IMR-90 (cell line): ENCODE data around the gene TAGAP. TPM values are rescaled to one million over a fixed set of nuclear protein-coding genes. Genes with fewer than 3 reads are reported as not detected.

Experiments used
- ATAC-seq: fragments of 200-7000 bp; cut with Tn5 transposase; 2 replicates; pipeline ENCODE4 v1.9.1; 2020; ENCODE audit warnings: low read depth, mild to moderate bottlenecking, moderate library complexity
- BruUV-seq: library from RNA; stranded (reverse); fragments of 400-500 nt; replicated peaks from 2 replicates; lab custom pipeline; 2021; lab: Mats Ljungman, UMichigan
- CTCF ChIA-PET: fragments of 300-600 bp; formaldehyde crosslinking; extraction: SDS; loops from one replicate; lab custom pipeline; 2021; ENCODE audit warnings: antibody characterized with exemption; lab: Yijun Ruan, JAX
- POLR2A ChIA-PET: fragments of 300-600 bp; sonication (Branson Sonifier 250); formaldehyde crosslinking; loops from one replicate; lab custom pipeline; 2022; ENCODE audit warnings: antibody characterized with exemption; ENCODE audit not compliant: unreplicated experiment; lab: Charles Lee
- DNase-seq: peaks from one replicate; pipeline ENCODE4 v3.0.0; 2013
- H2AFZ ChIP-seq: replicated peaks from 2 replicates; pipeline ENCODE3; 2013; ENCODE audit warnings: low read length, mild to moderate bottlenecking; ENCODE audit not compliant: poor library complexity
- H2AK5ac ChIP-seq: 2 replicates; pipeline ENCODE4 v1.6.1; 2013; ENCODE audit warnings: low read depth, low read length, inconsistent platforms
- H2AK9ac ChIP-seq: replicated peaks from 2 replicates; pipeline ENCODE3; 2013; ENCODE audit warnings: mild to moderate bottlenecking, low read depth, low read length, moderate library complexity; ENCODE audit not compliant: poor library complexity
- H2BK120ac ChIP-seq: 2 replicates; pipeline ENCODE4 v1.6.1; 2013; ENCODE audit warnings: low read depth, low read length, inconsistent platforms
- H2BK15ac ChIP-seq: 3 replicates; pipeline ENCODE4 v1.6.1; 2013; ENCODE audit warnings: low read depth, low read length, inconsistent platforms
- H2BK20ac ChIP-seq: 2 replicates; pipeline ENCODE4 v1.6.1; 2013; ENCODE audit warnings: low read depth, mild to moderate bottlenecking, inconsistent platforms, low read length, moderate library complexity
- H2BK5ac ChIP-seq: 2 replicates; pipeline ENCODE4 v1.6.1; 2013; ENCODE audit warnings: mild to moderate bottlenecking, low read depth, low read length, inconsistent platforms; ENCODE audit not compliant: poor library complexity, severe bottlenecking
- H3K14ac ChIP-seq: replicated peaks from 2 replicates; pipeline ENCODE4 v1.6.1; 2013; ENCODE audit warnings: low read depth, low read length, inconsistent platforms
- H3K18ac ChIP-seq: 2 replicates; pipeline ENCODE4 v1.6.1; 2013; ENCODE audit warnings: low read depth, low read length, control low read depth
- H3K23ac ChIP-seq: 2 replicates; pipeline ENCODE4 v1.6.1; 2013; ENCODE audit warnings: low read depth, low read length, inconsistent platforms
- H3K27ac ChIP-seq: 2 replicates; pipeline ENCODE4 v1.5.1; 2013; ENCODE audit warnings: mild to moderate bottlenecking, control low read depth, low read length; ENCODE audit not compliant: insufficient read depth
- H3K27me3 ChIP-seq: 2 replicates; pipeline ENCODE4 v1.6.1; 2013; ENCODE audit warnings: low read length; ENCODE audit not compliant: control insufficient read depth, insufficient read depth
- H3K36me3 ChIP-seq: 2 replicates; pipeline ENCODE4 v1.6.1; 2013; ENCODE audit warnings: low read length, mixed read lengths; ENCODE audit not compliant: control insufficient read depth, insufficient read depth
- H3K4ac ChIP-seq: 2 replicates; pipeline ENCODE4 v1.6.1; 2013; ENCODE audit warnings: low read depth, low read length, inconsistent platforms
- H3K4me1 ChIP-seq: 2 replicates; pipeline ENCODE4 v1.6.1; 2013; ENCODE audit warnings: low read length, mixed read lengths; ENCODE audit not compliant: control insufficient read depth, insufficient read depth
- H3K4me2 ChIP-seq: 2 replicates; pipeline ENCODE4 v1.6.1; 2013; ENCODE audit warnings: low read depth, mild to moderate bottlenecking, control low read depth, low read length, moderate library complexity
- H3K4me3 ChIP-seq: 2 replicates; pipeline ENCODE4 v1.5.1; 2013; ENCODE audit warnings: low read depth, mild to moderate bottlenecking, control low read depth, low read length, moderate library complexity; ENCODE audit not compliant: insufficient read depth
- H3K56ac ChIP-seq: 2 replicates; pipeline ENCODE4 v1.6.1; 2013; ENCODE audit warnings: low read length, inconsistent platforms; ENCODE audit not compliant: insufficient read depth; ENCODE audit errors: extremely low read depth
- H3K79me1 ChIP-seq, 2 experiments: 2 replicates each; pipeline ENCODE4 v1.6.1; 2013; ENCODE audit warnings: low read length in 2 of 2, inconsistent platforms in 1 of 2, low read depth in 1 of 2
- H3K9ac ChIP-seq: 2 replicates; pipeline ENCODE4 v1.6.1; 2013; ENCODE audit warnings: low read depth, low read length, control low read depth
- H3K9me1 ChIP-seq: 2 replicates; pipeline ENCODE4 v1.6.1; 2013; ENCODE audit warnings: low read length, inconsistent platforms; ENCODE audit not compliant: insufficient read depth
- H3K9me3 ChIP-seq: 2 replicates; pipeline ENCODE4 v1.6.1; 2013; ENCODE audit warnings: low read length; ENCODE audit not compliant: control insufficient read depth, insufficient read depth
- H4K20me1 ChIP-seq: 2 replicates; pipeline ENCODE4 v1.6.1; 2013; ENCODE audit warnings: low read length, inconsistent platforms; ENCODE audit not compliant: insufficient read depth
- H4K5ac ChIP-seq: 2 replicates; pipeline ENCODE4 v1.6.1; 2013; ENCODE audit warnings: mild to moderate bottlenecking, low read depth, low read length, control low read depth
- H4K8ac ChIP-seq, 2 experiments: 2 replicates each; pipeline ENCODE4 v1.6.1; 2013; ENCODE audit warnings: low read depth in 2 of 2, low read length in 2 of 2, control low read depth in 1 of 2, inconsistent platforms in 1 of 2
- H4K91ac ChIP-seq: 2 replicates; pipeline ENCODE4 v1.6.1; 2013; ENCODE audit warnings: low read depth, low read length, inconsistent platforms; ENCODE audit not compliant: insufficient read depth
- CHD1 ChIP-seq: IDR thresholded peaks from 2 replicates; pipeline ENCODE4 v1.6.1; 2012; ENCODE audit warnings: low read depth, low read length, improper control_type of control experiment
- FOS ChIP-seq: fragments of 150-350 bp; IDR thresholded peaks from 2 replicates; pipeline ENCODE4 v1.6.1; 2016; ENCODE audit warnings: low read depth, low read length
- MAZ ChIP-seq: IDR thresholded peaks from 2 replicates; pipeline ENCODE4 v1.6.1; 2012; ENCODE audit warnings: low read depth, mild to moderate bottlenecking, low read length, improper control_type of control experiment, moderate library complexity, borderline replicate concordance
- MXI1 ChIP-seq: IDR thresholded peaks from 2 replicates; pipeline ENCODE4 v1.6.1; 2012; ENCODE audit warnings: low read depth, mild to moderate bottlenecking, low read length, moderate library complexity, borderline replicate concordance
- NFE2L2 ChIP-seq: fragments of 150-350 bp; IDR thresholded peaks from 2 replicates; pipeline ENCODE4 v1.6.1; 2016; ENCODE audit warnings: low read depth, mild to moderate bottlenecking, low read length
- POLR2A ChIP-seq: IDR thresholded peaks from 2 replicates; pipeline ENCODE4 v1.6.1; 2012; ENCODE audit warnings: mild to moderate bottlenecking, low read depth, low read length
- RAD21 ChIP-seq: IDR thresholded peaks from 2 replicates; pipeline ENCODE4 v1.6.1; 2012; ENCODE audit warnings: low read length, improper control_type of control experiment
- RCOR1 ChIP-seq: IDR thresholded peaks from 2 replicates; pipeline ENCODE4 v1.6.1; 2012; ENCODE audit warnings: mild to moderate bottlenecking, low read length, improper control_type of control experiment; ENCODE audit not compliant: insufficient replicate concordance
- RFX5 ChIP-seq: IDR thresholded peaks from 2 replicates; pipeline ENCODE4 v1.8.0; 2012; ENCODE audit warnings: low read depth, mild to moderate bottlenecking, low read length, moderate library complexity
- SMC3 ChIP-seq: fragments of 150-350 bp; IDR thresholded peaks from 2 replicates; pipeline ENCODE4 v1.6.1; 2016; ENCODE audit warnings: low read depth, mild to moderate bottlenecking, antibody characterized with exemption, low read length, moderate library complexity
- USF2 ChIP-seq: fragments of 150-350 bp; IDR thresholded peaks from 2 replicates; pipeline ENCODE4 v1.6.1; 2017; ENCODE audit warnings: mild to moderate bottlenecking, antibody characterized with exemption, low read length, low read depth
- WGBS, 2 experiments: methylation state at CpG; one replicate each; pipeline versions ENCODE4 v1.1.5 to v1.1.7; 2013; ENCODE audit warnings: missing lambda C conversion rate in 2 of 2; ENCODE audit not compliant: insufficient read length in 1 of 2; ENCODE audit errors: extremely low coverage in 2 of 2; 5-methylcytosine and 5-hydroxymethylcytosine counted together
- dilution Hi-C: fragments of 300-500 bp; cut with HindIII; formaldehyde crosslinking; loops from one replicate; pipeline ENCODE4 v1.14.3; 2018; ENCODE audit warnings: low sequenced_read_pairs; ENCODE audit not compliant: unreplicated experiment
- in situ Hi-C: fragments of 300-500 bp; cut with MboI; formaldehyde crosslinking; loops from 3 replicates; pipeline ENCODE4 v1.14.3; 2019; ENCODE audit warnings: low sequenced_read_pairs, inconsistent platforms, mixed read lengths
- intact Hi-C: fragments of 100-400 bp; cut with micrococcal nuclease; formaldehyde crosslinking; loops from 2 replicates; pipeline ENCODE4 v1.10.0; 2022
- polyA plus RNA-seq, 3 experiments: library from polyadenylated mRNA; depleted of rRNA; stranded (reverse); fragments of >200 nt; gene quantifications; 2 replicates each; pipeline ENCODE4 v1.2.3, GENCODE V29; 2012; ENCODE audit warnings: low replicate concordance in 1 of 3
- total RNA-seq: library from RNA; depleted of rRNA; stranded (reverse); fragments of >200 nt; gene quantifications from 2 replicates; pipeline ENCODE4 v1.2.3, GENCODE V29; 2012
- TF ChIP-seq, protein P1 (sequence below): fragments of 150-350 bp; IDR thresholded peaks from 2 replicates; pipeline ENCODE4 v1.6.1; 2016; ENCODE audit warnings: low read depth, mild to moderate bottlenecking, low read length, moderate library complexity, borderline replicate concordance

TAGAP gene
- total and polyA plus RNA-seq, 2 of the 4 experiments (the other 2 are of a cell fraction) = not detected

- no peak for TF ChIP-seq MXI1
Measured at GRCh38 chr6:159033160-159034049, 11.4 kb downstream of the TAGAP start (continued).

GRCh38 chr6:159031846-159032245, 12.9 kb downstream of the TAGAP start:
- H3K9me1 ChIP-seq = no peaks in the 10 kb centered on the region
- H3K56ac ChIP-seq = no peak overlapping the region
- no peak overlapping the region for H2AFZ ChIP-seq
- H3K9me3 ChIP-seq = no peaks in the 10 kb centered on the region
- H2AK5ac ChIP-seq = no peak overlapping the region
- H4K91ac ChIP-seq = no peak overlapping the region
- H3K79me1 ChIP-seq = no peaks in the 10 kb centered on the region
- no peak overlapping the region for H3K27ac ChIP-seq
- ChIA-PET CTCF (interaction anchor here (1.2 kb wide), 1 partner anchor 11 kb away, joined by 3 read pairs; no protein-coding TSS in a partner anchor), POLR2A (no interaction called here)
- H3K4me2 ChIP-seq = no peak overlapping the region
- no peak overlapping the region for H4K5ac ChIP-seq
- H3K23ac ChIP-seq = no peak overlapping the region
- no peak overlapping the region for H3K4ac ChIP-seq
- no peak overlapping the region for H2AK9ac ChIP-seq
- H4K8ac ChIP-seq = no peak overlapping the region
- DNase-seq = no peak
- H3K27me3 ChIP-seq = peaks cover 15% of the 10 kb centered on the region
- no peaks in the 10 kb centered on the region for H3K4me1 ChIP-seq
- ATAC-seq = no peak
- 80% methylated on average over 1 of the region's 5 CpGs; no CpG with 5 or more reads in 1 of the 2 experiments for WGBS, 2 experiments
- H2BK5ac ChIP-seq = no peak overlapping the region
- H3K14ac ChIP-seq = no peak overlapping the region
- H3K9ac ChIP-seq = no peak overlapping the region
- H3K18ac ChIP-seq = no peak overlapping the region
- intact Hi-C loops = no loop called here
- BruUV-seq = no TSS peak
- H2BK120ac ChIP-seq = no peak overlapping the region
- no peaks in the 10 kb centered on the region for H4K20me1 ChIP-seq
- H2BK15ac ChIP-seq = no peak overlapping the region
- H3K4me3 ChIP-seq = no peak overlapping the region
- H2BK20ac ChIP-seq = no peak overlapping the region
- in situ Hi-C loops = no loop called here
- dilution Hi-C loops = no loop called here
- H3K36me3 ChIP-seq = no peaks in the 10 kb centered on the region
- TF ChIP-seq RAD21 = no peak
- TF ChIP-seq POLR2A = no peak
- TF ChIP-seq NFE2L2 = no peak
- TF ChIP-seq, protein P1, sequence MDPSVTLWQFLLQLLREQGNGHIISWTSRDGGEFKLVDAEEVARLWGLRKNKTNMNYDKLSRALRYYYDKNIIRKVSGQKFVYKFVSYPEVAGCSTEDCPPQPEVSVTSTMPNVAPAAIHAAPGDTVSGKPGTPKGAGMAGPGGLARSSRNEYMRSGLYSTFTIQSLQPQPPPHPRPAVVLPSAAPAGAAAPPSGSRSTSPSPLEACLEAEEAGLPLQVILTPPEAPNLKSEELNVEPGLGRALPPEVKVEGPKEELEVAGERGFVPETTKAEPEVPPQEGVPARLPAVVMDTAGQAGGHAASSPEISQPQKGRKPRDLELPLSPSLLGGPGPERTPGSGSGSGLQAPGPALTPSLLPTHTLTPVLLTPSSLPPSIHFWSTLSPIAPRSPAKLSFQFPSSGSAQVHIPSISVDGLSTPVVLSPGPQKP = no peak
- TF ChIP-seq RFX5 = no peak
- TF ChIP-seq CHD1 = no peak
- TF ChIP-seq FOS = no peak
- TF ChIP-seq USF2 = no peak
- TF ChIP-seq SMC3 = no peak
- TF ChIP-seq MAZ = no peak
- TF ChIP-seq RCOR1 = no peak
